ENCODE results near the gene SLC25A12. TPM values are rescaled to one million over a fixed set of nuclear protein-coding genes. Genes with fewer than 3 reads are reported as not detected.
"Not testable (repeated sequence)": the region's sequence is repeated elsewhere in the genome, so short reads cannot be mapped to it uniquely, and the experiment has no call there.

Gene SLC25A12
- polyA plus RNA-seq, 1 donor from 2014 or later: 122 TPM

DNA sequence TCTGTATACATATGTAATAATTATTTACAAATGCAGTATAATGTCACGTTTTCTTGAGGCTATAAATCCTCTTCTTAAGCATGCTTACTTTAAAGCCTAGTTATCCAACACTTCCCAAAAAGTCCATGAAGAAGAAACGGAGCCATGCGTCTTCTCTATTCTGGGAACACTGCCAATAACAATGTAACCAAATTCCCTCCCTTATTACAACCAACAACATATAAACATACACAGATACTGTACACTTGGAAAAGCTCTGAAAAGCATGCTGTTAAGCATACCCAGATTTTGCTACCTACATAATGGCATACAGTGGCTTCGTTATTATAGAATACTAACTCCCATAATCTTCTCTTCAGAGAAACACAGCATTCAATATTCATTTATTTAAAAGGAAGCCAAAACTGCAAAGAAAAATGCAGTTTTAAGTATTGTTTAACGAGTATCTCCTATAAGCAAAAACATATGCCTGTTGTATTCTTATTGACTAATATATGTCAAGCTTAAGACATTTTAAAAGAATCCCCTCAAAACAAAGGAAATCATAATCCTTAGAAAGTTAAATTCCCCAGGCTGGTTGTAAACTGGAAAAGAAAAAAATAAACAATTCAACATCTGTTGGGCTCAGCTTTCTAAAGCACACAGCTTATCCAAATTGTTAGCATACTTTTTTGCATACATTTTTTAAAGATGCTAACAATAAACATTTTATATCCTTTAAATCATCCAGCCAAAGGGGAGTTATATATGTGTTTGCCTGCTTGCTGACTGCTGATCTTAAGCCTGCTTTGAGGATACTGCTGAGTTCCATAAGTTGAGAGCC, 83.4 kb downstream of the SLC25A12 start:
- Histone ChIP-seq H3K27ac (ENCODE audit: low read length) (no peak overlapping the region), H3K9me2 (ENCODE audit: insufficient read depth, low read length) (no peaks in the 10 kb centered on the region), H3F3A (ENCODE audit: insufficient read depth, low read length, poor library complexity, severe bottlenecking) (no peaks in the 10 kb centered on the region), H3K27me3 (ENCODE audit: insufficient read depth, low read depth, low read length) (no peaks in the 10 kb centered on the region), H4K20me1 (ENCODE audit: insufficient read depth) (no peaks in the 10 kb centered on the region), H3K79me2 (replicated peaks; ENCODE audit: insufficient read depth, low read length) (no peaks in the 10 kb centered on the region), H3K9ac (ENCODE audit: low read length) (no peak overlapping the region), H3K9me3 (ENCODE audit: low read length) (no peaks in the 10 kb centered on the region), H2AFZ (ENCODE audit: low read depth, low read length) (no peak overlapping the region), H3K4me3 (ENCODE audit: low read length) (no peak overlapping the region), H3K4me2 (ENCODE audit: low read length) (no peak overlapping the region), H3K36me3 (ENCODE audit: insufficient read depth, low read length) (no peaks in the 10 kb centered on the region)
- TF ChIP-seq EZH2 (IDR thresholded peaks at IDR 0.05; ENCODE audit: borderline replicate concordance, insufficient read depth, low read length, poor library complexity, severe bottlenecking): no peak
- no peak for TF ChIP-seq REST (IDR thresholded peaks at IDR 0.05; ENCODE audit: borderline replicate concordance)
- TF ChIP-seq CTCF (IDR thresholded peaks at IDR 0.05; ENCODE audit: poor library complexity, severe bottlenecking): no peak
- no peak for TF ChIP-seq SMC3 (conservative IDR thresholded peaks at IDR 0.05; ENCODE audit: poor library complexity)
- no peak for TF ChIP-seq POLR2AphosphoS5 (IDR thresholded peaks at IDR 0.05)
- TF ChIP-seq MXI1 (conservative IDR thresholded peaks at IDR 0.05; ENCODE audit: poor library complexity, severe bottlenecking): no peak
- no peak for TF ChIP-seq EP300 (conservative IDR thresholded peaks at IDR 0.05; ENCODE audit: poor library complexity, severe bottlenecking)
- no peak for TF ChIP-seq RAD21 (conservative IDR thresholded peaks at IDR 0.05)

DNA sequence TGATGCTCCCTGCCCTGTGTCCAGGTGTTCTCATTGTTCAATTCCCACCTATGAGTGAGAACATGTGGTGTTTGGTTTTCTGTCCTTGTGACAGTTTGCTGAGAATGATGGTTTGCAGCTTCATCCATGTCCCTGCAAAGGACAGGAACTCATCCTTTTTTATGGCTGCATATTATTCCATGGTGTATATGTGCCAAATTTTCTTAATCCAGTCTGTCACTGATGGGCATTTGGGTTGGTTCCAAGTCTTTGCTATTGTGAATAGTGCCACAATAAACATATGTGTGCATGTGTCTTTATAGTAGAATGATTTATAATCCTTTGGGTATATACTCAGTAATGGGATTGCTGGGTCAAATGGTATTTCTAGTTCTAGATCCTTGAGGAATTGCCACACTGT, 85.2 kb downstream of the SLC25A12 start:
- H3K27me3 ChIP-seq (ENCODE audit: insufficient read depth, low read depth, low read length); H3K79me2 ChIP-seq (replicated peaks; ENCODE audit: insufficient read depth, low read length); H3K36me3 ChIP-seq (ENCODE audit: insufficient read depth, low read length); H3K27ac ChIP-seq (ENCODE audit: low read length); H4K20me1 ChIP-seq (ENCODE audit: insufficient read depth); H3K9ac ChIP-seq (ENCODE audit: low read length); H3K4me2 ChIP-seq (ENCODE audit: low read length); H3K4me3 ChIP-seq (ENCODE audit: low read length); H3F3A ChIP-seq (ENCODE audit: insufficient read depth, low read length, poor library complexity, severe bottlenecking); H2AFZ ChIP-seq (ENCODE audit: low read depth, low read length); H3K9me3 ChIP-seq (ENCODE audit: low read length); H3K9me2 ChIP-seq (ENCODE audit: insufficient read depth, low read length): not testable (repeated sequence)

Data from neural cell (in vitro differentiated cells).